DND-41 (cell line): ENCODE measurements around the gene ARHGAP32.

Experiments used
- CTCF ChIP-seq: IDR thresholded peaks from 2 replicates; pipeline ENCODE4 v1.5.1; 2012; ENCODE audit warnings: borderline replicate concordance, low read length, moderate library complexity, mild to moderate bottlenecking; ENCODE audit not compliant: poor library complexity, severe bottlenecking; ENCODE audit errors: extremely low read depth
- EZH2 ChIP-seq: IDR thresholded peaks from 3 replicates; pipeline ENCODE4 v1.6.1; 2012; ENCODE audit warnings: borderline replicate concordance, low read depth, mild to moderate bottlenecking, moderate library complexity, low read length, inconsistent platforms; ENCODE audit not compliant: severe bottlenecking

DNA sequence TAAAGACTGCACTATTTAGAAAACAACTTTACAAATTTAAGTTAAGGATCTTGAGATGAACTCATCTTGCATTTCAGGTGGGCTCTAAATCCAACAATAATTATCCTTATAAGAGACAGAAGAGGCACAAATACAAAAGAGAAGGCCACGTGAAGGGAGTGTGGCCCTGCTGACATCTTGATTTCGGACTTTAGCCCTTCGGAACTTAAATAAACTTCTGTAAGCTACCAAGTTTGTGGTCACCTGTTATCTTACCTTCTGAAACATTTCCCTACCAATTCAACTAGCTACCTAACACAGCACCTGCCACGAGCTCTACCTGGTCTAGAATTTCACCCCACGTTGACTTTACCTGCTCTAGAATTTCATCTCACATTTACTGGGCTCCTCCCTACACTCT lies 42.9 kb upstream of the ARHGAP32 start:
- TF ChIP-seq CTCF (no peak), EZH2 (no peak)
